Neural progenitor cell (in vitro differentiated cells): Measurements from ENCODE around the gene UGT2B28. TPM values are rescaled to one million over a fixed set of nuclear protein-coding genes. Genes with fewer than 3 reads are reported as not detected.
"Not testable (repeated sequence)": the region's sequence is repeated elsewhere in the genome, so short reads cannot be mapped to it uniquely, and the experiment has no call there.

Experiments
- DNase-seq: peaks from one replicate; pipeline ENCODE4 v3.0.0-alpha.2; 2016; ENCODE audit warnings: low spot score
- H2AFZ ChIP-seq: fragments of 200-600 bp; sonication (generic); replicated peaks from 2 replicates; pipeline ENCODE4 v1.6.1; 2016; ENCODE audit warnings: antibody characterized with exemption
- H3F3A ChIP-seq: fragments of 200-600 bp; sonication (generic); 2 replicates; pipeline ENCODE4 v1.6.1; 2016; ENCODE audit warnings: antibody characterized with exemption, low read depth
- H3K27ac ChIP-seq: fragments of 200-600 bp; sonication (generic); 2 replicates; pipeline ENCODE4 v1.5.1; 2016; ENCODE audit warnings: mild to moderate bottlenecking
- H3K27me3 ChIP-seq: fragments of 200-600 bp; sonication (generic); 2 replicates; pipeline ENCODE4 v1.6.1; 2016; ENCODE audit warnings: mild to moderate bottlenecking, moderate library complexity
- H3K36me3 ChIP-seq: fragments of 200-600 bp; sonication (generic); 2 replicates; pipeline ENCODE4 v1.5.1; 2016
- H3K4me1 ChIP-seq: fragments of 200-600 bp; sonication (generic); 2 replicates; pipeline ENCODE4 v1.6.1; 2016; ENCODE audit warnings: mixed run types
- H3K4me2 ChIP-seq: fragments of 200-600 bp; sonication (generic); 2 replicates; pipeline ENCODE4 v1.6.1; 2016
- H3K4me3 ChIP-seq: fragments of 200-600 bp; sonication (generic); 2 replicates; pipeline ENCODE4 v1.5.1; 2016
- H3K79me2 ChIP-seq: fragments of 200-600 bp; sonication (generic); 2 replicates; pipeline ENCODE4 v1.6.1; 2016; ENCODE audit warnings: low read depth
- H3K9ac ChIP-seq: fragments of 200-600 bp; sonication (generic); 2 replicates; pipeline ENCODE4 v1.6.1; 2016
- H3K9me3 ChIP-seq: fragments of 200-600 bp; sonication (generic); 2 replicates; pipeline ENCODE4 v1.5.1; 2016; ENCODE audit warnings: low read depth
- H4K20me1 ChIP-seq: fragments of 200-600 bp; sonication (generic); 2 replicates; pipeline ENCODE4 v1.6.1; 2016; ENCODE audit warnings: low read depth
- H3K27ac Mint-ChIP-seq: 3 replicates; pipeline ENCODE4 v1.8.0; 2021; ENCODE audit warnings: mixed read lengths
- H3K27me3 Mint-ChIP-seq: 2 replicates; pipeline ENCODE4 v1.8.0; 2022; ENCODE audit warnings: low read depth, mild to moderate bottlenecking, inconsistent platforms, moderate library complexity, mixed read lengths; ENCODE audit not compliant: insufficient read depth
- H3K36me3 Mint-ChIP-seq: 3 replicates; pipeline ENCODE4 v1.8.0; 2021; ENCODE audit warnings: mixed read lengths
- H3K4me1 Mint-ChIP-seq: 3 replicates; pipeline ENCODE4 v1.8.0; 2021; ENCODE audit warnings: mixed read lengths
- H3K4me3 Mint-ChIP-seq: 3 replicates; pipeline ENCODE4 v1.8.0; 2021; ENCODE audit warnings: mild to moderate bottlenecking, moderate library complexity, mixed read lengths
- H3K9me3 Mint-ChIP-seq: 3 replicates; pipeline ENCODE4 v1.8.0; 2020; ENCODE audit warnings: mixed read lengths
- total RNA-seq: library from RNA; depleted of rRNA; stranded (reverse); fragments of >200 nt; gene quantifications from 2 replicates; pipeline ENCODE4 v1.2.3, GENCODE V29; 2015; ENCODE audit warnings: low replicate concordance

The UGT2B28 gene
- total RNA-seq, 1 donor from 2014 or later = not detected

GRCh38 chr4:69250884-69251283, 29.4 kb upstream of the UGT2B28 start:
- DNase-seq, H3K79me2 ChIP-seq, H3K36me3 ChIP-seq, H2AFZ ChIP-seq, H3K4me1 Mint-ChIP-seq, H3K4me3 Mint-ChIP-seq, H3K4me1 ChIP-seq, H3K27ac ChIP-seq, H3K27ac Mint-ChIP-seq, H3K9me3 ChIP-seq, H3K4me2 ChIP-seq, H3K4me3 ChIP-seq, H3F3A ChIP-seq, H3K9me3 Mint-ChIP-seq, H3K36me3 Mint-ChIP-seq, H3K27me3 Mint-ChIP-seq, H4K20me1 ChIP-seq, H3K27me3 ChIP-seq, H3K9ac ChIP-seq: not testable (repeated sequence)

- H3K9ac ChIP-seq, H3K4me3 ChIP-seq, H3K27me3 ChIP-seq, H3F3A ChIP-seq, H4K20me1 ChIP-seq, DNase-seq, H3K4me1 ChIP-seq, H3K9me3 ChIP-seq, H3K36me3 Mint-ChIP-seq, H3K27me3 Mint-ChIP-seq, H3K4me1 Mint-ChIP-seq, H3K36me3 ChIP-seq, H3K27ac Mint-ChIP-seq, H3K27ac ChIP-seq, H3K9me3 Mint-ChIP-seq, H3K79me2 ChIP-seq, H2AFZ ChIP-seq, H3K4me2 ChIP-seq, H3K4me3 Mint-ChIP-seq: not testable (repeated sequence)
Observed at GRCh38 chr4:69253147-69253772, 27.0 kb upstream of the UGT2B28 start.

- not testable (repeated sequence) for H3K27ac Mint-ChIP-seq, H3K27ac ChIP-seq, H3K9ac ChIP-seq, H2AFZ ChIP-seq, H3K4me1 Mint-ChIP-seq, DNase-seq, H3K4me3 ChIP-seq, H3K9me3 ChIP-seq, H3K9me3 Mint-ChIP-seq, H3K36me3 ChIP-seq, H3K27me3 ChIP-seq, H3K4me1 ChIP-seq, H3K36me3 Mint-ChIP-seq, H3K4me2 ChIP-seq, H3K27me3 Mint-ChIP-seq, H3K79me2 ChIP-seq, H3F3A ChIP-seq, H3K4me3 Mint-ChIP-seq, H4K20me1 ChIP-seq
Observed at GRCh38 chr4:69268612-69269011, 11.7 kb upstream of the UGT2B28 start.

- not testable (repeated sequence) for H3K4me1 ChIP-seq, H3K27ac Mint-ChIP-seq, H3K27me3 ChIP-seq, H3K4me2 ChIP-seq, H3K79me2 ChIP-seq, H3K9me3 Mint-ChIP-seq, H3K9ac ChIP-seq, H3K4me3 Mint-ChIP-seq, H3K27me3 Mint-ChIP-seq, H3K27ac ChIP-seq, H4K20me1 ChIP-seq, H3K9me3 ChIP-seq, H3K36me3 ChIP-seq, H3K36me3 Mint-ChIP-seq, H3F3A ChIP-seq, H3K4me3 ChIP-seq, H2AFZ ChIP-seq, DNase-seq, H3K4me1 Mint-ChIP-seq
Observed at GRCh38 chr4:69296356-69296755, 16.1 kb downstream of the UGT2B28 start.

GRCh38 chr4:69308426-69309033, 28.3 kb downstream of the UGT2B28 start:
- not testable (repeated sequence) for H3K27ac Mint-ChIP-seq, H3K9ac ChIP-seq, H4K20me1 ChIP-seq, H3K4me3 ChIP-seq, H3K4me2 ChIP-seq, H3K27me3 Mint-ChIP-seq, H3K79me2 ChIP-seq, H3K36me3 ChIP-seq, H3K9me3 ChIP-seq, H3K4me3 Mint-ChIP-seq, H3K27me3 ChIP-seq, H3K27ac ChIP-seq, H3K9me3 Mint-ChIP-seq, H3F3A ChIP-seq, H3K4me1 ChIP-seq, H2AFZ ChIP-seq, H3K4me1 Mint-ChIP-seq, H3K36me3 Mint-ChIP-seq, DNase-seq

GRCh38 chr4:69309549-69310076, 29.3 kb downstream of the UGT2B28 start:
- H4K20me1 ChIP-seq, H3K4me1 Mint-ChIP-seq, H3K27ac Mint-ChIP-seq, H3K4me1 ChIP-seq, H3K4me3 Mint-ChIP-seq, H3K9me3 ChIP-seq, H3K27me3 Mint-ChIP-seq, H3K36me3 ChIP-seq, H3K4me2 ChIP-seq, H3K27me3 ChIP-seq, DNase-seq, H3K79me2 ChIP-seq, H3K27ac ChIP-seq, H3K36me3 Mint-ChIP-seq, H2AFZ ChIP-seq, H3F3A ChIP-seq, H3K9ac ChIP-seq, H3K4me3 ChIP-seq, H3K9me3 Mint-ChIP-seq: not testable (repeated sequence)

- H3K27ac ChIP-seq, H3K9me3 ChIP-seq, H3K27me3 ChIP-seq, H3K4me3 Mint-ChIP-seq, H4K20me1 ChIP-seq, H3K27me3 Mint-ChIP-seq, H2AFZ ChIP-seq, H3K36me3 ChIP-seq, H3K36me3 Mint-ChIP-seq, H3F3A ChIP-seq, H3K4me2 ChIP-seq, DNase-seq, H3K9me3 Mint-ChIP-seq, H3K4me3 ChIP-seq, H3K4me1 ChIP-seq, H3K4me1 Mint-ChIP-seq, H3K79me2 ChIP-seq, H3K9ac ChIP-seq, H3K27ac Mint-ChIP-seq: not testable (repeated sequence)
Observed at GRCh38 chr4:69310262-69310661, 30.0 kb downstream of the UGT2B28 start.
